HepG2 (cell line): Measurements from ENCODE around the gene G6PD.

Experiments
- ASH2L ChIP-seq: fragments of 300-600, 200-600 bp; sonication (generic); IDR thresholded peaks from 2 replicates; pipeline ENCODE4 v1.7.0; 2017; ENCODE audit warnings: low read depth, mild to moderate bottlenecking, moderate library complexity, mixed read lengths, low read length; ENCODE audit not compliant: insufficient read length
- CREBL2 ChIP-seq: sonication (generic); formaldehyde crosslinking; IDR thresholded peaks from 2 replicates; pipeline ENCODE4 v1.8.1; 2023; ENCODE audit warnings: missing genetic modification reagents, mild to moderate bottlenecking, borderline replicate concordance
- CTCF ChIP-seq: sonication (generic); formaldehyde crosslinking; IDR thresholded peaks from 2 replicates; pipeline ENCODE4 v1.5.0; 2020; ENCODE audit warnings: mild to moderate bottlenecking, missing genetic modification reagents, moderate library complexity
- ESRRA ChIP-seq: sonication (generic); formaldehyde crosslinking; IDR thresholded peaks from 2 replicates; pipeline ENCODE4 v1.5.1; 2020; ENCODE audit warnings: mild to moderate bottlenecking, low read depth, missing genetic modification reagents
- EZH2 ChIP-seq: conservative IDR thresholded peaks from 2 replicates; pipeline ENCODE4 v1.6.1; 2012; ENCODE audit warnings: mild to moderate bottlenecking, low read depth, low read length, moderate library complexity
- GPBP1L1 ChIP-seq: sonication (generic); formaldehyde crosslinking; IDR thresholded peaks from 2 replicates; pipeline ENCODE4 v1.5.0; 2020; ENCODE audit warnings: mild to moderate bottlenecking, missing genetic modification reagents
- POLR2A ChIP-seq, 2 experiments: IDR thresholded peaks; 2 replicates each; pipeline ENCODE4 v1.6.1; 2011; ENCODE audit warnings: low read depth in 2 of 2, low read length in 2 of 2, mild to moderate bottlenecking in 1 of 2, moderate library complexity in 1 of 2; ENCODE audit not compliant: insufficient read depth in 1 of 2
- PREB ChIP-seq: sonication (generic); formaldehyde crosslinking; IDR thresholded peaks from 2 replicates; pipeline ENCODE4 v1.4.0; 2020; ENCODE audit warnings: missing genetic modification reagents
- PRPF4 ChIP-seq: fragments of 200-400 bp; formaldehyde crosslinking; IDR thresholded peaks from 2 replicates; pipeline ENCODE4 v1.6.1; 2016; ENCODE audit warnings: low read length, low read depth; ENCODE audit not compliant: poor library complexity, severe bottlenecking
- SIN3A ChIP-seq: IDR thresholded peaks from 2 replicates; pipeline ENCODE4 v1.6.1; 2011; ENCODE audit warnings: low read depth, mild to moderate bottlenecking, control low read depth, low read length, borderline replicate concordance
- ZNF274 ChIP-seq: sonication (generic); formaldehyde crosslinking; IDR thresholded peaks from 2 replicates; pipeline ENCODE4 v1.5.1; 2020; ENCODE audit warnings: mild to moderate bottlenecking, missing genetic modification reagents
- ZNF275 ChIP-seq: sonication (generic); formaldehyde crosslinking; IDR thresholded peaks from 2 replicates; pipeline ENCODE4 v1.8.0; 2022; ENCODE audit warnings: missing genetic modification reagents, mild to moderate bottlenecking, inconsistent platforms, borderline replicate concordance

GRCh38 chrX:154592505-154592904, 45.9 kb upstream of the G6PD start:
- TF ChIP-seq CTCF (CRISPR knock-in tag): no peak
- no peak for TF ChIP-seq EZH2
- no peak for TF ChIP-seq ZNF275 (CRISPR knock-in tag)
- TF ChIP-seq ESRRA (CRISPR knock-in tag): no peak
- TF ChIP-seq SIN3A: no peak
- TF ChIP-seq CREBL2 (CRISPR knock-in tag): no peak
- no peak for TF ChIP-seq PRPF4
- no peak for TF ChIP-seq ZNF274 (CRISPR knock-in tag)
- TF ChIP-seq ASH2L: no peak
- TF ChIP-seq POLR2A (IDR thresholded peaks at IDR 0.05; ENCODE audit: insufficient read depth in 1 of 2, low read depth in 2 of 2, low read length in 2 of 2): no peak
- TF ChIP-seq GPBP1L1 (CRISPR knock-in tag): no peak
- TF ChIP-seq PREB: no peak
